T-helper 1 cell (primary cell): Measurements from ENCODE around the gene PINLYP.

Experiments
- DNase-seq, 5 donors: peaks; one replicate each; pipeline ENCODE4 v3.0.0-alpha.2; 2012 to 2020

Gene PINLYP

DNA sequence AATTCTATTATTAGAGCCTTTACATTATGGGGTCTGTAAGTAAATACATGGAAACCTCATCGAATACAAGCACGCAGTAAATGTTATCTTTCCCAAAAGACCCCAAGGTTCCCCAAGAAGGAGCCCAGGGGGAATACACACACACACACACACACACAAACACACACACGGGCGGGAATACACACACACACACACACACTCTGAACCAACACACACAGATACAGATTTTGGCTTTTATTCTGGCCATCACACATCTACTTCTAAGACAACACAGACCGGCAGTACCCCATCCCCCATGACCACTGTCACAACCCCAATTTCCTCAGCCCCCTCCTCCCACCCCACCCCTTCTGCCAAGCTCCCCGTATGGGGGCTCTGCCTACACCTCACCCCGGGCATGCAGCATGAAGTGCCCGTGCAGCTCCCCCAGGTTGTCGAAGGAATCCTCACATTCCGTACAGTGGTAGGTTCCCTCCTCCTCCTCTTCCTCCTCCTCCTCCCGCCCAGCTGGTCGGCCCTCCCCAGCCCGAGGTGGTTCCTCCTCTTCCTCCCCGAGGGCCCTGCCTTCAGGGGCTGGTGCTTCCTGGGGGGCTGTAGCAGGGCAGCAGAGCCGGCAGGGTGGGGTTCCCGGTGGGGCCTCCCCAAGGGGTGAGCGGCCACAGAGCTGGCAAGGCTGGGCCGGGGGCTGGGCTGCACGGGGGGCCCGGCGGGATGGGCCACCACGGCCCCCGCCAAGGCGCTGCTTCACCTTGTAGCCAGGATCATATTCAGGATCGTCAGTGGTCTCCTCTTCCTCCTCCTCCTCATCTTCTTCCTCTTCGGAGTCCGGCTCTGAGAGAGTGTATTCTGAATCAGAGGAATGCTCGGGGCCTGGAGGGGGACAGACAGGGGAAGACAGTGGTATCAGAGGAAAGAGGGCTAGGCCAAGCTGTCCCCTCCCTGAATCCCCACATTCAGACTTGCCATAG lies 31.9 kb downstream of the PINLYP start:
- DNase-seq, result no peak

DNA sequence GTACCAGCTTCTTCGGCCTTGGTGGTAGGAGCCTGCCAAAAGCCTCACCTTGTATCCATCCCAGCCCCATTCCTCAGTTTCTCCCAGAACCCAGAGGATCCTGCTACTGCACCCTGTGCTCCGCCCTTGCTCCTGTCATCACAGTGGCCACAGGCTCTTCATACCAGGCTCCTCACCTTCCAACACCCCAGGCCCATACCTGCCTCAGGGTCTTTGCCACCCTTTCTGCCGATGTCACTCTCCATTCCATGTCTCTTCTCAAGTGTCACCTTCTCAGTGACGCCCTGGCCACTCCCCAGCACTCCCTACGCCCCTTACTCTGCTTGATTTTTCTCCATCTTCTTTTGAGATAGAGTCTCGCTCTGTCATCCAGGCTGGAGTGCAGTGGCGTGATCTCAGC lies 34.3 kb downstream of the PINLYP start:
- DNase-seq, result no peak

DNA sequence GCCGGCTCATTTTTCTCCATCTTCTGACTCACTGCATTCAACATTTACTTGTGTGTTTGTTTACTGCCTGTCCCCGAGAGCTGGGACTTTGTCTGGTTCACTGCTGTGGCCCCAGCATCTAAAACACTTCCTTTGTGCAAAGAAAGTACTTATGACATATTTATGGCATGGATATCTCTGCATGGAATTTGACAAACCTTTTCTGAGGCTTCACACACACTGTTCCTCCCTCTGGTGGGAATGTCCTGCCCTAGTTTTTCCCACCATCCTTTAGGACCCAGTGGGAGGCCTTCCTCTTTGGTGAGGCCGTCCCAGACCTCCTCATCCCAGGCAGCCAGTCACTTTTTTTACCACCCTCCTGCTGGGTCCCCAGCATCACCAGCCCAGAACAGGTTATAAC lies 34.9 kb downstream of the PINLYP start:
- DNase-seq, result no peak

DNA sequence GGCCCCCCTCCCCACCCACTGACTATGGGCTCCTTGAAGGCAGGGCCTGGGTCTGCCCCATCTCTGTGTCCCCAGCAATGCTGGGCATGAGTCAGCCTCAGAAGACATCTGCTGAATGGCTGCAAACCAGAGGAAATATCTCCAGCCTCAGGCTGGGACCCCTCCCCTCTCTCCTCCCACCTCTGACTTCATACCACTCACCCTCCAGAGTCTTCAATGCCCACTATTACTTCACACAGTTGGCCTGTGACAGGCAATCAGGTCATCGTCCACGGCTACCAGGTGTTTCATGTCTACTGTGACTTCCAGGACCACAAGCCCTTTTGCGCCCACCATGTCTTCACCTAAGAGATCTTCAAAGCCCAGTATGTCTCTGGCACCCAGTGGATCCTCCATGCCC lies 36.2 kb downstream of the PINLYP start, which contains the start of gene SRRM5:
Gene SRRM5, plus strand, starts transcription at position 301 of the 400 bp plus-strand sequence. Its CDS starts 34 bp downstream, at position 335.
- no peak for DNase-seq

DNA sequence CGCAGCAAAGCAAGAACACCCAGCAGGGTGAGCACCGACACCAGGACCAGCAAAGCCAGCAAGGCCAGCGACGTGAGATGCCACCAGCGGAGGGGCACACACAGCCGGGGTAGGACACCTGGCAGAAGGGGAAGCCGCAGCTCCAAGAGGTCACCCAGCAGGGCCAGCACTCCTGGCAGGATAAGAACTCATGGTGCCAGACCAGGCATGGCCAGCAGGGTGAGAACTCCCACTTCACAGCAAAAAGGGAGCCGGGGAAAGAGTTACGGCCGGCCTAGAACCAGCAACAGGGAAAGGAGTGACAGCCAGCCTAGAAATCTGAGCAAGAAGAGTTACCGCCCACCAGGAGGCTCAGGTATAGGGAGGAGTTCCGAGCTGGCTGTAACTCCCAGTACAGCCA lies 36.8 kb downstream of the PINLYP start:
- no peak for DNase-seq

DNA sequence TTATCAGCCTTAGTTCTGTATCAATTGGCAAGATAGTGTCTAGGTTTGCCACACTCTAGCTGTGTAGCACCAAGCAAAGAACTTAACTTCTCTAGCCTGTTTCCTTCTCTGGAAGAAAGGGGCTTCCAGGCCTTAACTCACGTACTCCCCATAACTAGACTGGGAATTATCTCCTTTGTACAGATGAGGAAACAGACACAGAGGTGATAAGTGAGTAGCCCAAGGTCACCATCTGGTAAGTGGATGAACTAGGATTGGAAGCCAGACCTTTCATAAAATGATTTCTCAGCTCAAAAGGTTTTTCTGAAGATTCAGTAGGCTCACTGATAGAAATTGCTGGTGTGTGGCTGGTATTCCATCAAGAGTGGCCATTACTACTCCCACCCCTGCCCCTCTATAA lies 40.7 kb downstream of the PINLYP start:
- no peak for DNase-seq

DNA sequence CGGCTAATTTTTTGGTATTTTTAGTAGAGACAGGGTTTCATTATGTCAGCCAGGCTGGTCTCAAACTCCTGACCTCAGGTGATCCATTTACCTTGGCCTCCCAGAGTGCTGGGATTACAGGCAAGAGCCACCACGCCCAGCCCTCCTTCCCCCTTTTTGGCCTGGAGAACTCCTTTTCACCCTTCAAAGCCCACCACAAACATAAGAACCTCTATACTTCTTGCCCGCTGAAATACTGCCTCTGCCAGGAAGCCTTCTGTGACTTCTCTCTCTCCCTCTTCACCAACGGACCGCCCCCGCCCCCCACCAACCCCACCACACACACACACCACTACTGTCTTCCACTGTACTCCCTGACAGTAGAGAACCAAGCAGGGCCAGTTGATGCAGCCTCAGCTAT lies 41.4 kb downstream of the PINLYP start:
- no peak for DNase-seq

DNA sequence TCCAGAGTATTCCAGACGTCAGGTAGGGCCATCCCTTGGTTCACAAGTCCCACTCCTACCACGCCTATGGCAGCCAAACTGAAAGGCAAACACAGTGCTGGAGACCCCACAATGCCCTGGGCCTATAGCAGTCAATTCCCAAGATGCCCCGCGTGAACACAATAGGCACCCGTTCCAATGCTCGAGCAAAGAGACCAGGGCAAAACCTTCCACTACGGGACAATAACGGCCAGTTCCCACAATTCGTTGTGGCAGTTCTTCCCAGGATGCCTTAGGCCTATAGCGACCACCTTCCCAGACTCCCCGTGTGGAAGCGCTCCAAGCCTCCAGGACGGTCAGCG lies 43.3 kb downstream of the PINLYP start:
- peak in 2 of 5 donors; percentile 13 to 63 for DNase-seq

DNA sequence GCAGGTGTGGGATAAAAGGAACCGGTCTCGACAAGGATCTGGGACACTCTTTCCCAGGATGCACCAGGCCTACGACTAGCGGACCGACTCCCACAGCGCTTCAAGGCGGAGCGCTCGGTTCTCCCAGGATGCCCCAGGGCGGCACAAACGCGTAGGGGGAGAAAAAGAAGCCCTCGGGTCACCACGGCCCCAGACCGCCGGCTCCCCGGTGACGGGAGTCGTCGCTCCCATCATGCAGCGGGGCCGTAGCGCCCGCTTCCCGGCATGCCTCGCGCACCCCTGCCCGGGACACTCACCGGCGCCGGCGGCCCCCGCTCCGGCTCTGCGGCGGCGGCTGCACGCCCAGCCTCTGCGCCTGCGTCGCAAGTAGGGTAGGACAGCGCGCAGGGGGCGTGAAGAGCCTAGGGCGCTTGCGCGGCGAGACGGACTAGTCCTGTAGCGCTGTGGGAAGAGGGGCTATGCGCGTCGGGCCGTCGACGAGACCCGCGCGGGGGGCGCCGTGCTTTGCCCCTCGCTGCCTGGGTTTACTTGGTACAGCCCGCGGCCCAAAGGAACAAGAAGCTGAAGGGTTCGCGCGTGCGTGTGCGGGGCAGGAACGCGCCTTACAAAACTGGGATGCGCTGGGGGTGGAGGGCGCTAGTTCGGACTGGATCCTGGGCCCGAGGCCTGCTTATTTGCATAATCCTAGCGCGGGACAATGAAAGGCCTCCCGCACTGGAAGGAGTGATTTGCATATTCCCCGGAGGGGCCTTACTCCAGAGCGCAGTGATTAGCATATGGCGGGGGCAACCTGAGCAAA lies 43.9 kb downstream of the PINLYP start, which contains the start of gene ZNF428:
Gene ZNF428, minus strand, starts transcription at position 368 of the 799 bp plus-strand sequence. CDS start 5,325 bp downstream, outside the sequence.
- peak; percentile 79 to 87 (median 80) for DNase-seq

DNA sequence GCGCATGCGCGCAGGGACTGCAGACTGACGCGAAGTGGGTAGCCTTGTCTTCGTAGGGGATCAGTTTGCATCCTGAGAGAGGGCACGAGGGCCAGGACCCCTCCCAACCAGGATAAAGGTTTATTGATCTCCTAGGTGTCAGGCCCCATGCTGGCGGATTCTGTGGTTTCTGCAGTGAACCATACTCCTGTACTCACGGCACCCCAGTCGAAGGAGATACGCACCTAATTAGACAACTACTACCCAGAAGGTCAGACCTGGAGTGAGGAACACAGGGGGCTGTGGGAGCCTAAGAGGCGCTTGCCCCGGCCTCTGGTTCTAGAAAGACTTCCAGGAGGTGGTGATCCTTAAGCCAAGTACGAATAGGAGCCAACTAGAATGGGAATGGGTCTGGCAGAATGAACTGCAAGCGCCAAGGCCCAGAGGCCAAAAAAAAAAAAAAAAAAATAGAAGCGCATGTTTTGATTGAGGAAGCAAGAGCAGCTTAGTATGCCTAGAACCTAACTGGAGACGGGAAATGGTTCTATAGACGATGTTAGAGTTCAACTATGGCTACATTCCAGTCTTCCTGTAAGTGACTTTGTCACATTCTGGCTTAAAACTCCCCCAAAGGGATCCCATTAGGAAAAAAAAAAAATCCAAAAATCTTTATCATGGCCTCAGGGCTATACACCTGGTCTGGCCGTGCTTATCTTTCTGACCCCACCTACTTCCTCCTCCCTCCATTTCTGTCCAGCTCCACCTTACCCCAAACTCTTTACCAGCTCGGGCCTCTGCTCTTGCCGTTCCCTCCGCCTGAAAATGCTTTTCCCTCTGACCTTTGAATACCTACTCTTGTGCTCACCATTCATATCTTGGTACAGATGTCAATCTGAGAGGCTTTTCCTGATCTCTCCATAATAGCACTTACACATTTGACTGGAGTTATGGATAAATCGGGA lies 44.7 kb downstream of the PINLYP start:
- DNase-seq, result peak in 3 of 5 donors; percentile 69 to 78 (median 76)

DNA sequence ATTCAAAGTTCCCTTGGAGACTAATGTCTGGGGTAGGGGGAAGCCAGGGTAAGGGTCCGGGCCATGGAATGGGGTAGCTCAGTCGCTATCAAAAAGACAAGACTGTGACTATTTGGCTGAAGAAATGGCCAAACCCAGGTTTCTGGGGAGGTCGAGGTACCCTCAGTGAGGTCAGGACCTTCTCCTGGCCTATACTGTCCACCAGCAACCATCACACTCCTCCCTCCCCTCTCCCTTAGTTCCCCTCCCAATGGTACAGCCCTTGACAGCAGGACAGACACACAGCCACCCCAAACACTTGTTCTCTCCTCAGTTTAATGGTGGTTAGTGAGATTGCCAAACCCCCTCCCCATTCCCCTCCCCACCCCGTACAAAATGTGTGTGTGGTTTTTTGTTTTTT lies 46.5 kb downstream of the PINLYP start:
- DNase-seq, result no peak

DNA sequence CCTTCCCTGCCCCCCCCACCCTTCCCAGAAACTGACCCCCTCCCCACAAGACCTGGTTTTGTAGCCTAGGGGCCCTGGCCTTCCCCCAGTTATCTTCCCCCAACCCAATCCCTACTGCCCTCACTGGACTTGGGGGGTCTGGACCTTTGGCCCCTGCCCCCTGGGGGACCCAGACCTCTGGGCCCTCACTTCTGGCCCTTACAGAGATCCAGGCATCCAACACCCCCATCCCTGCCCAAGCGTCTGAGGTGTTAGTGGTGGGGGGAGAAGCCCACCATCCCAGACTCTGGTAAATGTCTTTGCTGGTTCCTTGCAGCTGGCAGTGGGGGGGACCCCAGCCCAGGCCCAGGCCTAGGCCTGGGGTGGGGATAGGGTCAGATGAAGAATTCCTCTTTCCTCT lies 47.4 kb downstream of the PINLYP start:
- DNase-seq, result no peak

DNA sequence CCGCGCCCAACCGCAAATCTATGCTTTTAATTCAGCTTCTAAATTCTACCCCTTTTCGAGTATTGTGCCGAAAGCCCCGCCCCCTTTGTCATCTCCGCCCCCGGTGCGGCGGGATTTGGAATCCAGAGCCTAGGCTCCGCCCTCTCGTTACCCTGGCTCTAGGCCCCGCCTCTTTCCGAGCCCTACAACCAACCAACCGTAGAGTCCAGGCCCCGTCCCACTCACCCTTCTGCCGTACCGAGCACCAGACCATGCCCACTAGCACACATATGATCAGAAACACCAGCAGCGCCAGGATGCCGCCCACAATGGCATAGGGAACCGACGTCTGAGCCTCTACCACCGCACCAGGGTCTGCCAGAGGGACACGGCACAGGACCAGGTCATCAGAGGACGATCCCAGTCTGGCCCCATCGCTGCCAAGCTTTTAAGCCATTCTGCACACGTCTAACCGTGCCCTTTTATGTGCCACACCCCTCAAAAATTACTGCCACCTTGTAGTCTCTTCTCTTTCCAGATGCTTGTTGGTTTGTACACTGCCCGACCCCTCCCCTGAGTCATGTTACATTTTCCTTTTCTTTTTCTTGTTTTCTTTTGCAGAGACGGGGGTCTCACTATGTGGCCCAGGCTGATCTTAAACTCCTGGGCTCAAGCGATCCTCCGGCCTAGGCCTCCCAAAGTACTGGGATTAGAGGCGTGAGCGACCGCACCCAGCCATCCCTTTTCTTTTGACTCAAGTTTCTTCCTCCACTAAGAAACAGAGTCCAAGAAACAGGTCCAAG lies 48.5 kb downstream of the PINLYP start:
- DNase-seq, result no peak

DNA sequence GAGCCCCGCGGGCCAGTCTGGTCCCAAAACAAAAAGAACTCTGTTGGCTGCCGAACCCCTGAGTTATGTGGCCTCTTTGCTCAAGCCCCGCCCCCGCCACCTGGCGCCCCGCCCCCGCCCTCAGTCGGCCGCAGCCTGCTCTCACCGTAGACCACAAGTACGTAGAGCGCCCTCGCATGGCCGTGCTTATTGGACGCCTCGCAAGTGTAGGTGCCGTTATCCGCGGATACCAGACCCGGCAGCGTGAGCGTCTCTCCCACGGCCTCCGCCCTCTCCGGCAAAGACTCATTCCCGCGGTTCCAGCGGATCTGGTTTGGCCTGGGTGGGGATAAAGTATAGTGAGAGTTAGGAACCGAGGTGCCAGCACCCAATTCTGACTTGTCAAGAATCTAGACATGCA lies 49.3 kb downstream of the PINLYP start:
- peak; percentile 75 to 86 (median 83) for DNase-seq

DNA sequence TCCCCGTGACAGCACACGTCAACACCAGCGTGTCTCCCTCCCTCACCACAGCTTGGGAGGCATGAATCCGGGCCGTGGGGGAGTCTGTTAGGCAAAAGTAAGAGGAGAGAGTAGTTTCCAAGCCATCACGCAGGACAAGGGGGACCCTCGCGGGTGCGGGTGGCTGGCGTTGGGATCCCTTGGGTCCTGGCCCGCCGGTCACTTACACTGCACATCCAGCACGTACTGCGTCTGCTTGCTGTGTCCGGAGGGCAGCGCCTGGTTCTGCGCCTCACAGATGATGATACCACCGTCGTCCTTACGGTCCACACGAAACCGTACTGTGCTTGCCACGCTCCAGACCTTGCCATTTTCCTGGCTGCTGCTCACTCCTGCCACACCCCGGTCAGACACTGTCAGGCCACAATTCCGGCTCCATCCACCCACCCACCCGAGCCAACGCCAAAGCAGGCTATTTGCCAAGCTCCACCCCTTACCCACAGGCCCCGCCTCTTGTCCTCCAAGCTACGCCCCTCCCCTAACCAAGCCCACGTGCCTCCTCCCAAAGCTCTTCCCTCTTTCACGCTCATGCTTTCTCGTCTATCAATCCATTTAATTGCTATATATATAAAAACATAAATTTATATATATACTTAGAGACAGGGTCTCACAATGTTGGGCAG lies 50.4 kb downstream of the PINLYP start:
- DNase-seq, result no peak

DNA sequence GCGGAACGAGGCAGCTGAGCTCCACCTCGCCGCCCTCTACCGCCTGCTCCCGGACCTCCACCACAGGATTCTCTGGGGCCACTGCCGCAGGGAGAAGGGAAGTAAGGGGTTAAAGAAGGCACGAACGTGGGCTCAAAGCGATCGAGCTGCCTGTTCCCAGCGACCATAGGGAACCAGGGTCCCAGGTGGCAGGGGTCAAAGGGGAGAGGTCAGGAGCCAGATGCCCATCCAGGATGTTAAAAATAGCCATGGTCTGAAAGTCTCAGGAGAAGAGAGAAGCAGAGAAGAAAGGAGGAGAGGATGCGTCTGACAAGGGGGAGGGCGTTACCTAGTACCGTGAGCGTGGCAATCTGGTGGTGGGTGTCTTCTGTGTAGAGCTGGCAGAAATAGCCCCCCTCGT lies 51.2 kb downstream of the PINLYP start:
- DNase-seq, result no peak

DNA sequence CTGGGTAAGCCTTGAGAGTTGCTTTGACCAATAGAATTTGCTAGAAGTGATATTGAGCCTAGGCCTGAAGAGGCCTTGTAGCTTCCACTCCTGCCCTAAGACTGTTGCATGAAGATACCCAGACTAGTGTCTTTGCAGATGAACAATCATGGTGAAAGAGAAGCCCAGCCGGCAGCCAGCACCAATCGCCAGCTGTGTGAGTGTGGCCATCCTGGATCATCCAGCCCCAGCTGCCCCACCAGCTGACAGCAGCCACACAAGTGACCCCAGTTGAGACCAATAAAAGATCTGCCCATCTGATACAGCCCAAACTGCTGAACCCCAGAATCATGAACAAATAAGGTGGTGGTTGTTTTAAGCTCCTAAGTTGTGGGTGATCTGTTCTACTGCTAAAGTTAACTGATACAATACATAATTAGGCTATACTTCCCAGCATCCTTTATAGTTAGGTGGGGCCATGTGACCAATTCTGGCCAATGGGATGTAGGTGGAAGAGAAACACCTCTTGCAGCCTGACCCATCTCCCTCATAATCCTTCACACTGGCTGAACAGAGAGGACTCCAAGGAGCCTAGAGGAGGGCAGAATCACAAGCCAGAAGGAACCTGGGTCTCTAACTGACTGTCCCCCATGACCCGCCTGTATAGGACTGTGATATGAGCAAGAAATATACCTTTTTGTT lies 53.2 kb downstream of the PINLYP start:
- DNase-seq, result no peak

DNA sequence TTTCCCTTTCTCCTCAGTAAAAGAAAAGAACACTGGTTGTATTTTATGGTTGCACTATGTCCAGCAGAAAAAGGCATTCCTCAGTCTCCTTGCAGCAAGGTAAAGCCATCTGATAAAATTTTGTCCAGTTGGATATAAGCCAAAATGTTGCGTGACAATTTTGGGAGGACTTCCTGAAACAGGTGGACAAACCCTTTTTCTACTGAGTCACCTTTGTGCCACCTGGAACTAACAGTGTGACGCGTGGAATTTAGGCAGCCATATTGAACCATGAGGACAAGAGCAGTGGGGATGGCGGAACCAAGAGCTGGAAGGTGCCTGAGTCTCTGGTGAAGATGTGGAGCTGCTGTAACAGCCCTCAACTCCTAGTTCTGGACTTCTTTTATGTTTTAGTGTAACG lies 55.9 kb downstream of the PINLYP start:
- no peak for DNase-seq
